A549 (cell line): Measurements from ENCODE around the gene EFTUD2. TPM values are rescaled to one million over a fixed set of nuclear protein-coding genes. Genes with fewer than 3 reads are reported as not detected.
"Not testable (repeated sequence)": the region's sequence is repeated elsewhere in the genome, so short reads cannot be mapped to it uniquely, and the experiment has no call there.

Experiments used
- ATAC-seq, 2 experiments: fragments of 200-7000 bp in 1 of 2; fragments of >200 bp in 1 of 2; cut with Nextera tagmentation in 1 of 2; cut with Tn5 transposase in 1 of 2; 3 replicates each; pipeline versions ENCODE4 v1.8.0 to v1.9.1; 2018 to 2020; ENCODE audit warnings: mild to moderate bottlenecking in 1 of 2, moderate library complexity in 1 of 2
- CTCF ChIA-PET: fragments of 300-600 bp; sonication (Branson Sonifier 250); formaldehyde crosslinking; extraction: SDS; loops from one replicate; lab custom pipeline; 2021; ENCODE audit warnings: antibody characterized with exemption, inconsistent platforms; lab: Yijun Ruan, JAX
- POLR2A ChIA-PET: fragments of 350-600 bp; formaldehyde crosslinking; extraction: SDS; loops from one replicate; lab custom pipeline; 2021; ENCODE audit warnings: antibody characterized with exemption, inconsistent platforms; lab: Yijun Ruan, JAX
- DNase-seq, 2 experiments: peaks; one replicate each; pipeline versions ENCODE4 v3.0.0 to v3.0.0-alpha.2; 2011 to 2016; ENCODE audit warnings: low read depth in 1 of 2, low spot score in 1 of 2
- FAIRE-seq: peaks from 2 replicates; lab custom pipeline; 2011; peaks lifted over from hg19 to GRCh38; lab: Jason Lieb, UNC
- H3K27ac ChIP-seq, 2 experiments: fragments of >200 bp; sonication (Bioruptor Twin); formaldehyde crosslinking; 3 replicates each; pipeline ENCODE4 v1.5.1; 2016 to 2017
- H3K4me1 ChIP-seq: fragments of >200 bp; sonication (Bioruptor Twin); formaldehyde crosslinking; 3 replicates; pipeline ENCODE4 v1.6.1; 2016
- H3K4me2 ChIP-seq: fragments of >200 bp; sonication (Bioruptor Twin); formaldehyde crosslinking; 3 replicates; pipeline ENCODE4 v1.6.1; 2016
- H3K4me3 ChIP-seq: fragments of >200 bp; sonication (Bioruptor Twin); formaldehyde crosslinking; 3 replicates; pipeline ENCODE4 v1.5.1; 2016
- H3K9me3 ChIP-seq: fragments of >200 bp; sonication (Bioruptor Twin); formaldehyde crosslinking; 3 replicates; pipeline ENCODE4 v1.6.1; 2016
- BCL3 ChIP-seq: fragments of >200 bp; sonication (Bioruptor Twin); formaldehyde crosslinking; IDR thresholded peaks from 3 replicates; pipeline ENCODE4 v1.6.1; 2016
- CEBPB ChIP-seq, 2 experiments: fragments of >200 bp in 1 of 2; sonication (Bioruptor Twin) in 1 of 2; formaldehyde crosslinking in 1 of 2; IDR thresholded peaks; 2 replicates each; pipeline ENCODE4 v1.6.1; 2012 to 2016
- CHD2 ChIP-seq: fragments of 150-350 bp; IDR thresholded peaks from 2 replicates; pipeline ENCODE4 v1.6.1; 2014; ENCODE audit warnings: low read length; ENCODE audit not compliant: partially characterized antibody
- EHF ChIP-seq: fragments of 250-450 bp; sonication (Bioruptor Pico); IDR thresholded peaks from 2 replicates; pipeline ENCODE4 v1.5.0; 2020; ENCODE audit warnings: mild to moderate bottlenecking
- EP300 ChIP-seq, 2 experiments: fragments of >200 bp; sonication (Bioruptor Twin); formaldehyde crosslinking; IDR thresholded peaks; 2 replicates in 1 of 2; 3 replicates in 1 of 2; pipeline ENCODE4 v1.6.1; 2016 to 2017
- ESRRA ChIP-seq: fragments of 150-350 bp; IDR thresholded peaks from 2 replicates; pipeline ENCODE4 v1.6.1; 2014; ENCODE audit warnings: mild to moderate bottlenecking, low read length, borderline replicate concordance
- FOSB ChIP-seq: fragments of 250-450 bp; sonication (Bioruptor Pico); IDR thresholded peaks from 2 replicates; pipeline ENCODE4 v1.5.0; 2020; ENCODE audit warnings: mild to moderate bottlenecking, moderate library complexity
- HDAC2 ChIP-seq: fragments of 200-600 bp; sonication (generic); IDR thresholded peaks from 2 replicates; pipeline ENCODE4 v1.6.1; 2016
- HES2 ChIP-seq: fragments of >200 bp; sonication (Bioruptor Twin); formaldehyde crosslinking; IDR thresholded peaks from 2 replicates; pipeline ENCODE4 v1.6.1; 2016
- HOXA7 ChIP-seq: fragments of 250-450 bp; sonication (Bioruptor Pico); IDR thresholded peaks from 2 replicates; pipeline ENCODE4 v1.5.0; 2020; ENCODE audit warnings: mild to moderate bottlenecking, moderate library complexity
- JUN ChIP-seq, 2 experiments: fragments of >200 bp; sonication (Bioruptor Twin); formaldehyde crosslinking; IDR thresholded peaks; 2 replicates in 1 of 2; 3 replicates in 1 of 2; pipeline ENCODE4 v1.6.1; 2016 to 2017
- KDM1A ChIP-seq: fragments of 200-600 bp; sonication (generic); IDR thresholded peaks from 2 replicates; pipeline ENCODE4 v1.6.1; 2016; ENCODE audit warnings: low read depth, mild to moderate bottlenecking
- KDM5A ChIP-seq: fragments of 200-600 bp; sonication (generic); IDR thresholded peaks from 2 replicates; pipeline ENCODE4 v1.6.1; 2016; ENCODE audit warnings: antibody characterized with exemption, mild to moderate bottlenecking
- MAFK ChIP-seq: fragments of 450-650 bp; IDR thresholded peaks from 2 replicates; pipeline ENCODE4 v1.6.1; 2014; ENCODE audit not compliant: partially characterized antibody
- MAX ChIP-seq: IDR thresholded peaks from 2 replicates; pipeline ENCODE4 v1.6.1; 2012
- MAZ ChIP-seq: fragments of 150-350 bp; IDR thresholded peaks from 2 replicates; pipeline ENCODE4 v1.6.1; 2014; ENCODE audit warnings: antibody characterized with exemption, low read depth, low read length, borderline replicate concordance
- NPAS2 ChIP-seq: fragments of 250-450 bp; sonication (Bioruptor Pico); IDR thresholded peaks from 2 replicates; pipeline ENCODE4 v1.8.0; 2022; ENCODE audit warnings: mild to moderate bottlenecking, moderate library complexity, borderline replicate concordance
- PBX3 ChIP-seq: IDR thresholded peaks from 2 replicates; pipeline ENCODE4 v1.6.1; 2012
- PHF8 ChIP-seq: fragments of 200-600 bp; sonication (generic); IDR thresholded peaks from 2 replicates; pipeline ENCODE4 v1.6.1; 2016; ENCODE audit warnings: low read depth, mild to moderate bottlenecking, antibody characterized with exemption, moderate library complexity, borderline replicate concordance
- POLR2A ChIP-seq: IDR thresholded peaks from 2 replicates; pipeline ENCODE4 v1.6.1; 2012; ENCODE audit warnings: mild to moderate bottlenecking, low read length
- POLR2AphosphoS2 ChIP-seq: conservative IDR thresholded peaks from 2 replicates; pipeline ENCODE4 v1.6.1; 2012; ENCODE audit warnings: low read length, improper control_type of control experiment, inconsistent platforms
- RAD21 ChIP-seq, 2 experiments: fragments of >200 bp in 1 of 2; sonication (Bioruptor Twin) in 1 of 2; formaldehyde crosslinking in 1 of 2; IDR thresholded peaks in 1 of 2; conservative IDR thresholded peaks in 1 of 2; 2 replicates in 1 of 2; 3 replicates in 1 of 2; pipeline ENCODE4 v1.6.1; 2012 to 2018; ENCODE audit warnings: inconsistent platforms in 1 of 2
- RARB ChIP-seq: fragments of 250-450 bp; sonication (Bioruptor Pico); IDR thresholded peaks from 2 replicates; pipeline ENCODE4 v1.8.0; 2021; ENCODE audit warnings: mild to moderate bottlenecking, moderate library complexity
- REST ChIP-seq: fragments of 200-600 bp; sonication (generic); IDR thresholded peaks from 2 replicates; pipeline ENCODE4 v1.6.1; 2016; ENCODE audit warnings: antibody characterized with exemption, mild to moderate bottlenecking, moderate library complexity
- RNF2 ChIP-seq: fragments of 200-600 bp; sonication (generic); IDR thresholded peaks from 2 replicates; pipeline ENCODE4 v1.6.1; 2016; ENCODE audit warnings: low read depth, mild to moderate bottlenecking, antibody characterized with exemption, moderate library complexity, borderline replicate concordance
- SMC3 ChIP-seq: fragments of >200 bp; sonication (Bioruptor Twin); formaldehyde crosslinking; IDR thresholded peaks from 3 replicates; pipeline ENCODE4 v1.6.1; 2018; ENCODE audit warnings: inconsistent platforms
- ZC3H11A ChIP-seq: fragments of 450-650 bp; IDR thresholded peaks from 2 replicates; pipeline ENCODE4 v1.6.1; 2014; ENCODE audit warnings: antibody characterized with exemption, mild to moderate bottlenecking
- WGBS: methylation state at CpG from one replicate; pipeline ENCODE4 v1.1.6; 2017; ENCODE audit errors: missing lambda C conversion rate; 5-methylcytosine and 5-hydroxymethylcytosine counted together
- polyA plus RNA-seq, 4 experiments: library from polyadenylated mRNA; depleted of rRNA in 3 of 4; stranded (reverse); fragments of >200 nt; fragmentation: RNase III in 1 of 4; extraction: RNeasy Plus Mini Kit Qiagen cat#74134 plus additional on column Dnase treatment in 1 of 4; gene quantifications; 2 replicates in 3 of 4; 3 replicates in 1 of 4; pipeline ENCODE4 v1.2.3, GENCODE V29; 2011 to 2017

Gene EFTUD2
- polyA plus RNA-seq, 2 of the 4 experiments (the other 2 are of a cell fraction) = 224 to 353 TPM

GRCh38 chr17:44947461-44948314 lies 48.4 kb upstream of the EFTUD2 start, which contains the start of gene KIF18B:
Gene KIF18B, minus strand, starts transcription at chr17:44947773. Its CDS starts 11,429 bp downstream, at chr17:44936344.
- ATAC-seq (peak; percentile 97 to 98), DNase-seq (peak; percentile 99 to 100), FAIRE-seq (peak; percentile 83)
- Histone ChIP-seq H3K9me3 (no peaks in the 10 kb centered on the region), H3K4me1 (peaks cover 17% of the 10 kb centered on the region), H3K27ac (peak within 1 kb of the TSS; percentile 87 to 94), H3K4me3 (peak within 1 kb of the TSS; percentile 75), H3K4me2 (peak within 1 kb of the TSS; percentile 94)
- ChIA-PET CTCF (interaction anchor here (0.6 to 38.8 kb wide), 6 partner anchors 8 to 999 kb away, joined by 3 to 752 read pairs (median 6); partner anchors contain the start of gene GFAP), POLR2A (no interaction called here)
- TF ChIP-seq RARB (0 out of 2 replicates have a peak, but pooled peaks have one; percentile 44), POLR2AphosphoS2 (no peak), CEBPB (IDR thresholded peaks at IDR 0.05) (peak in 1 of 2 experiments; percentile 82; a peak in 2 of 4 replicates), SMC3 (peak; percentile 26; the same call in 1 of the 3 replicates), BCL3 (peak; percentile 98), RNF2 (no peak), MAX (peak; percentile 91), POLR2A (peak; percentile 96), ESRRA (no peak), EHF (CRISPR knock-in tag) (0 out of 2 replicates have a peak, but pooled peaks have one; percentile 10), HOXA7 (CRISPR knock-in tag) (peak; percentile 42; the same call in 1 of the 2 replicates), HDAC2 (peak; percentile 88), KDM1A (no peak), NPAS2 (CRISPR knock-in tag) (no peak), MAFK (peak; percentile 43), PBX3 (peak; percentile 53), CHD2 (peak; percentile 85), HES2 (no peak), REST (peak; percentile 86), KDM5A (peak; percentile 88), FOSB (CRISPR knock-in tag) (0 out of 2 replicates have a peak, but pooled peaks have one; percentile 80), ZC3H11A (no peak), EP300 (IDR thresholded peaks at IDR 0.05) (0 out of 5 replicates have a peak, but pooled peaks of 1 of the 2 experiments have one; percentile 6), JUN (IDR thresholded peaks at IDR 0.05) (peak; percentile 93 to 96), MAZ (peak; percentile 73; the same call in 1 of the 2 replicates), RAD21 (conservative IDR thresholded peaks at IDR 0.05 in 1 of 2, IDR thresholded peaks at IDR 0.05 in 1 of 2) (peak; percentile 25 to 43; a peak in 3 of 5 replicates), PHF8 (peak; percentile 77; the same call in 1 of the 2 replicates)
- WGBS = 19% methylated on average over 42 of the region's 62 CpGs

- H3K9me3 ChIP-seq, FAIRE-seq, DNase-seq, ATAC-seq: not testable (repeated sequence)
- peaks cover 37% of the 10 kb centered on the region for H3K4me1 ChIP-seq
- 95% methylated on average over 10 of the region's 10 CpGs for WGBS
- peak overlapping the region; percentile 94 for H3K4me2 ChIP-seq
- CTCF ChIA-PET = interaction anchor here (0.6 to 38.8 kb wide), 5 partner anchors 23 to 188 kb away, joined by 3 to 752 read pairs (median 5); partner anchors contain the start of gene GFAP
- H3K27ac ChIP-seq = 0 out of 6 replicates have a peak overlapping the region, but pooled peaks of 1 of the 2 experiments have one; percentile 13
- POLR2A ChIA-PET = interaction anchor here (0.7 kb wide), 1 partner anchor 68 kb away, joined by 7 read pairs; no protein-coding TSS in a partner anchor
- peak overlapping the region; percentile 75; the same call in 2 of the 3 replicates for H3K4me3 ChIP-seq
These were observed 46.4 kb upstream of the EFTUD2 start for GRCh38 chr17:44945652-44946051.
